ENCODE data around the gene C6. TPM values are rescaled to one million over a fixed set of nuclear protein-coding genes. Genes with fewer than 3 reads are reported as not detected.

C6 gene
- total RNA-seq, 1 donor from 2014 or later: not detected

- TF ChIP-seq CTCF (IDR thresholded peaks at IDR 0.05; ENCODE audit: insufficient read depth, low read length, poor library complexity, severe bottlenecking): no peak
- DNase-seq (ENCODE audit: low read depth): no peak
- no peak overlapping the region for H3K4me3 ChIP-seq (ENCODE audit: low read depth, low read length)
- H3K27me3 ChIP-seq (ENCODE audit: control insufficient read depth, insufficient read depth, low read length): no peaks in the 10 kb centered on the region
- no peaks in the 10 kb centered on the region for H3K36me3 ChIP-seq (ENCODE audit: control insufficient read depth, insufficient read depth, low read length)
Measured at GRCh38 chr5:41095324-41096101, 117.8 kb downstream of the C6 start.

DNA sequence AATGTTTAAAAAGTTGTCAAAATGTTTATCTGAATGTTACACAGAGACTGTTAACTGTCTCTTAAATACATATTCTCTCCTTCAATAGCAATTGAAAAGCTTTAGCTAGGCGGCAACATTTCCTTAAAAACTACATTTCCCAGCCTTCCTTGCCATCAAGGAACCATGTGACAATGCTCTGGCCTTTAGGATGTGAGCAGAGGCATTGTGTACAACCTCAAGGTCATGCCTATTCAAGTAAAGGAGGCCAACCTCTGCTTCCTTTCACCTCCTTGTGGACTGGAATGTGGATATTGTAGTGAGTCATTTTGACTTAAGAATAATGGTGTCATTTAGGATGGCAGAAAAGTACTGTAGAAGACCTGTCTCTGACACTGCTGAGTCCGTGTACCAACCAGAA is 118.5 kb downstream of the C6 start:
- no peak for TF ChIP-seq CTCF (IDR thresholded peaks at IDR 0.05; ENCODE audit: insufficient read depth, low read length, poor library complexity, severe bottlenecking)
- DNase-seq (ENCODE audit: low read depth): no peak
- Histone ChIP-seq H3K36me3 (ENCODE audit: control insufficient read depth, insufficient read depth, low read length) (no peaks in the 10 kb centered on the region), H3K27me3 (ENCODE audit: control insufficient read depth, insufficient read depth, low read length) (no peaks in the 10 kb centered on the region), H3K4me3 (ENCODE audit: low read depth, low read length) (no peak overlapping the region)

GRCh38 chr5:41093803-41094202 is 119.5 kb downstream of the C6 start:
- H3K4me3 ChIP-seq (ENCODE audit: low read depth, low read length): no peak overlapping the region
- no peaks in the 10 kb centered on the region for H3K36me3 ChIP-seq (ENCODE audit: control insufficient read depth, insufficient read depth, low read length)
- no peak for TF ChIP-seq CTCF (IDR thresholded peaks at IDR 0.05; ENCODE audit: insufficient read depth, low read length, poor library complexity, severe bottlenecking)
- H3K27me3 ChIP-seq (ENCODE audit: control insufficient read depth, insufficient read depth, low read length): no peaks in the 10 kb centered on the region
- DNase-seq (ENCODE audit: low read depth): no peak

Other genes starting within 250 kb of the C6 start
- gene MROH2B, start 142.2 kb downstream of the C6 start, total RNA-seq: not detected in 2 replicates

Data from kidney epithelial cell (primary cell).